H1 (cell line): ENCODE results near the gene LHCGR. TPM values are rescaled to one million over a fixed set of nuclear protein-coding genes. Genes with fewer than 3 reads are reported as not detected.

Experiments
- CBX5 ChIP-seq: fragments of 300-800, 300-1000 bp; sonication (generic); IDR thresholded peaks from 2 replicates; pipeline ENCODE4 v1.7.1; 2016; ENCODE audit warnings: antibody characterized with exemption, low read length, low read depth
- CHD7 ChIP-seq: fragments of 300-600 bp; sonication (generic); IDR thresholded peaks from 2 replicates; pipeline ENCODE4 v1.7.1; 2012; ENCODE audit warnings: low read length, moderate library complexity, mild to moderate bottlenecking, inconsistent platforms; ENCODE audit not compliant: insufficient replicate concordance
- FOSL1 ChIP-seq: IDR thresholded peaks from 2 replicates; pipeline ENCODE4 v1.6.1; 2011; ENCODE audit warnings: mild to moderate bottlenecking, low read depth, low read length, moderate library complexity; ENCODE audit not compliant: insufficient read depth
- NRF1 ChIP-seq: IDR thresholded peaks from 2 replicates; pipeline ENCODE4 v1.6.1; 2011; ENCODE audit warnings: mild to moderate bottlenecking, low read depth, low read length, improper control_type of control experiment
- RNF2 ChIP-seq: fragments of 200-900, 300-1000 bp; sonication (generic); IDR thresholded peaks from 2 replicates; pipeline ENCODE4 v1.7.1; 2016; ENCODE audit warnings: borderline replicate concordance, low read depth, mild to moderate bottlenecking, antibody characterized with exemption, low read length; ENCODE audit not compliant: poor library complexity, severe bottlenecking; ENCODE audit errors: missing control alignments
- polyA plus RNA-seq, 7 experiments: library from polyadenylated mRNA; depleted of rRNA in 3 of 7; stranded (reverse) in 5 of 7; unstranded in 2 of 7; fragments of >200 nt in 5 of 7; fragments of 200-250 nt in 2 of 7; gene quantifications; 1 replicate in 5 of 7; 2 replicates in 1 of 7; 4 replicates in 1 of 7; pipeline versions ENCODE4 v1.2.1 to v1.2.3, GENCODE V29; 2011 to 2013; ENCODE audit warnings: missing spikeins in 2 of 7, mixed read lengths in 2 of 7
- total RNA-seq: library from RNA; stranded (reverse); fragmentation: NEBNext Ultra II Directional; extraction: Animal tissue kit (Norgen Biotek cat#: 25700); gene quantifications from 2 replicates; pipeline ENCODE4 v1.2.1, GENCODE V29; 2021

Gene LHCGR
- total and polyA plus RNA-seq, 2 of the 8 experiments (the other 6 are each of a cell fraction or from before 2014, with no cell fraction given), result 0.30 to 0.73 TPM

- no peak for TF ChIP-seq CHD7
- TF ChIP-seq FOSL1, result no peak
- TF ChIP-seq CBX5, result no peak
- TF ChIP-seq NRF1, result no peak
- no peak for TF ChIP-seq RNF2
- TF ChIP-seq, all 59 proteins: peak for 0
These were observed 23.6 kb upstream of the LHCGR start (continued) for GRCh38 chr2:48779019-48779716.
